22Rv1 (cell line): ENCODE results near the gene SRXN1.

Experiments
- CTCF ChIP-seq: fragments of 450-650 bp; IDR thresholded peaks from 2 replicates; pipeline ENCODE4 v1.5.1; 2017; ENCODE audit warnings: mild to moderate bottlenecking
- ZFX ChIP-seq: fragments of 450-650 bp; IDR thresholded peaks from 2 replicates; pipeline ENCODE4 v1.6.1; 2017; ENCODE audit warnings: antibody characterized with exemption, borderline replicate concordance

GRCh38 chr20:597560-597959, 55.4 kb downstream of the SRXN1 start:
- TF ChIP-seq CTCF = no peak
- TF ChIP-seq ZFX = no peak
